ENCODE data around the gene SLF1.
A peak's percentile ranks its signal among the peaks of the same experiment; 100 is the strongest.

Gene SLF1

GRCh38 chr5:94709277-94709676, 90.8 kb downstream of the SLF1 start:
- H3K4me3 Mint-ChIP-seq = no peak overlapping the region
- peaks cover 6% of the 10 kb centered on the region for H3K36me3 Mint-ChIP-seq (ENCODE audit: low read depth)
- no peak for TF ChIP-seq CTCF (IDR thresholded peaks at IDR 0.05; ENCODE audit: unreplicated experiment in 3 of 3)

GRCh38 chr5:94711785-94712184, 93.3 kb downstream of the SLF1 start:
- no peak overlapping the region for H3K4me3 Mint-ChIP-seq
- H3K27ac Mint-ChIP-seq = no peak overlapping the region
- no peaks in the 10 kb centered on the region for H3K9me3 Mint-ChIP-seq
- TF ChIP-seq CTCF (IDR thresholded peaks at IDR 0.05; ENCODE audit: unreplicated experiment in 3 of 3) = no peak
- H3K4me1 Mint-ChIP-seq = peaks cover 13% of the 10 kb centered on the region
- H3K27me3 Mint-ChIP-seq (ENCODE audit: low read depth) = no peaks in the 10 kb centered on the region
- peaks cover 6% of the 10 kb centered on the region for H3K36me3 Mint-ChIP-seq (ENCODE audit: low read depth)

More at GRCh38 chr5:94709277-94709676, 90.8 kb downstream of the SLF1 start:
- Mint-ChIP-seq H3K27me3 (ENCODE audit: low read depth) (no peaks in the 10 kb centered on the region), H3K9me3 (no peaks in the 10 kb centered on the region), H3K27ac (peak overlapping the region in 2 of 3 experiments; percentile 27 to 92), H3K4me1 (peaks cover 30% of the 10 kb centered on the region)

GRCh38 chr5:94715768-94716167, 97.3 kb downstream of the SLF1 start:
- H3K4me3 Mint-ChIP-seq = no peak overlapping the region
- H3K27ac Mint-ChIP-seq = no peak overlapping the region
- no peak for TF ChIP-seq CTCF (IDR thresholded peaks at IDR 0.05; ENCODE audit: unreplicated experiment in 3 of 3)
- H3K27me3 Mint-ChIP-seq (ENCODE audit: low read depth) = no peaks in the 10 kb centered on the region
- H3K4me1 Mint-ChIP-seq = no peaks in the 10 kb centered on the region
- H3K9me3 Mint-ChIP-seq = peaks cover 9% of the 10 kb centered on the region
- H3K36me3 Mint-ChIP-seq (ENCODE audit: low read depth) = peaks cover 6% of the 10 kb centered on the region

- H3K36me3 Mint-ChIP-seq (ENCODE audit: low read depth) = no peaks in the 10 kb centered on the region
- H3K27me3 Mint-ChIP-seq (ENCODE audit: low read depth) = no peaks in the 10 kb centered on the region
- H3K9me3 Mint-ChIP-seq = no peaks in the 10 kb centered on the region
- no peaks in the 10 kb centered on the region for H3K4me1 Mint-ChIP-seq
- TF ChIP-seq CTCF (IDR thresholded peaks at IDR 0.05; ENCODE audit: unreplicated experiment in 3 of 3) = no peak
- peak overlapping the region in 1 of 3 experiments; percentile 70 for H3K27ac Mint-ChIP-seq
- no peak overlapping the region for H3K4me3 Mint-ChIP-seq
Measured at GRCh38 chr5:94725142-94725541, 106.7 kb downstream of the SLF1 start.

GRCh38 chr5:94731471-94731870, 113.0 kb downstream of the SLF1 start:
- no peak for TF ChIP-seq CTCF (IDR thresholded peaks at IDR 0.05; ENCODE audit: unreplicated experiment in 3 of 3)
- H3K27me3 Mint-ChIP-seq (ENCODE audit: low read depth) = no peaks in the 10 kb centered on the region

GRCh38 chr5:94736498-94736897, 118.0 kb downstream of the SLF1 start:
- H3K4me1 Mint-ChIP-seq = no peaks in the 10 kb centered on the region
- no peaks in the 10 kb centered on the region for H3K27me3 Mint-ChIP-seq (ENCODE audit: low read depth)
- no peak overlapping the region for H3K27ac Mint-ChIP-seq
- H3K4me3 Mint-ChIP-seq = no peak overlapping the region
- TF ChIP-seq CTCF (IDR thresholded peaks at IDR 0.05; ENCODE audit: unreplicated experiment in 3 of 3) = no peak
- no peaks in the 10 kb centered on the region for H3K36me3 Mint-ChIP-seq (ENCODE audit: low read depth)
- H3K9me3 Mint-ChIP-seq = no peaks in the 10 kb centered on the region

More at GRCh38 chr5:94731471-94731870, 113.0 kb downstream of the SLF1 start:
- Mint-ChIP-seq H3K4me3 (no peak overlapping the region), H3K4me1 (no peaks in the 10 kb centered on the region), H3K36me3 (ENCODE audit: low read depth) (no peaks in the 10 kb centered on the region), H3K9me3 (no peaks in the 10 kb centered on the region), H3K27ac (no peak overlapping the region)
